ENCODE data around the gene EGR2. TPM values are rescaled to one million over a fixed set of nuclear protein-coding genes. Genes with fewer than 3 reads are reported as not detected.

The EGR2 gene
- total RNA-seq, 1 experiment from 2014 or later: 2.3 TPM

GRCh38 chr10:62812672-62813439 is 3.3 kb downstream of the EGR2 start:
- CTCF ChIA-PET: no interaction called here
- H3K4me1 ChIP-seq (ENCODE audit: control insufficient read depth in 1 of 2, insufficient read depth in 2 of 2, low read length in 2 of 2): peaks cover 4 to 19% of the 10 kb centered on the region in 2 experiments
- H3K4me2 ChIP-seq (ENCODE audit: low read length): no peak overlapping the region
- H3K9me3 ChIP-seq (ENCODE audit: control insufficient read depth in 1 of 2, insufficient read depth in 1 of 2, low read depth in 1 of 2, low read length in 2 of 2): no peaks in the 10 kb centered on the region
- POLR2A ChIA-PET: no interaction called here
- BruUV-seq (replicated peaks): no TSS peak
- H3K9ac ChIP-seq (ENCODE audit: low read length): no peak overlapping the region
- H3K36me3 ChIP-seq (ENCODE audit: control insufficient read depth in 1 of 2, insufficient read depth in 2 of 2, low read length in 2 of 2): no peaks in the 10 kb centered on the region; a peak in 1 of 4 replicates
- intact Hi-C loops (cut with micrococcal nuclease): no loop called here
- no peak overlapping the region for H2AFZ ChIP-seq (ENCODE audit: low read depth, low read length, poor library complexity, severe bottlenecking)
- TF ChIP-seq YY1 (IDR thresholded peaks at IDR 0.05; ENCODE audit: extremely low read depth, insufficient replicate concordance, low read depth, low read length): no peak
- no peak for TF ChIP-seq SIN3A (IDR thresholded peaks at IDR 0.05; ENCODE audit: low read depth)
- TF ChIP-seq RAD21 (IDR thresholded peaks at IDR 0.05; ENCODE audit: low read depth): no peak
- no peak for TF ChIP-seq SP1 (IDR thresholded peaks at IDR 0.05; ENCODE audit: low read depth)
- TF ChIP-seq MAX (IDR thresholded peaks at IDR 0.05): no peak
- no peak for TF ChIP-seq POLR2AphosphoS5 (IDR thresholded peaks at IDR 0.05; ENCODE audit: low read depth, low read length)
- no peak for TF ChIP-seq ATF3 (IDR thresholded peaks at IDR 0.05)
- no peak for TF ChIP-seq FOSL1 (IDR thresholded peaks at IDR 0.05; ENCODE audit: low read depth)
- TF ChIP-seq REST (IDR thresholded peaks at IDR 0.05; ENCODE audit: low read depth): no peak
- no peak for TF ChIP-seq ELF1 (IDR thresholded peaks at IDR 0.05; ENCODE audit: borderline replicate concordance, low read depth)
- TF ChIP-seq ZNF274 (IDR thresholded peaks at IDR 0.05; ENCODE audit: low read depth, low read length): no peak
- TF ChIP-seq JUND (IDR thresholded peaks at IDR 0.05): no peak
- no peak for TF ChIP-seq CTCF (IDR thresholded peaks at IDR 0.05 in 2 of 3, conservative IDR thresholded peaks at IDR 0.05 in 1 of 3; ENCODE audit: borderline replicate concordance in 1 of 3, insufficient read depth in 1 of 3, low read depth in 2 of 3, low read length in 2 of 3)
- TF ChIP-seq ZFX (IDR thresholded peaks at IDR 0.05): no peak
- no peak for TF ChIP-seq TCF7L2 (IDR thresholded peaks at IDR 0.05; ENCODE audit: borderline replicate concordance, extremely low read depth, insufficient read depth, insufficient read length)
- TF ChIP-seq SRF (IDR thresholded peaks at IDR 0.05; ENCODE audit: low read depth): no peak
- TF ChIP-seq EZH2phosphoT487 (IDR thresholded peaks at IDR 0.05; ENCODE audit: borderline replicate concordance): no peak
- no peak for TF ChIP-seq POLR2A (IDR thresholded peaks at IDR 0.05; ENCODE audit: borderline replicate concordance, extremely low read depth, insufficient read depth, insufficient read length)
- no peak overlapping the region for H3K27ac ChIP-seq (ENCODE audit: low read depth, low read length)
- H3K4me3 ChIP-seq (replicated peaks in 1 of 2; ENCODE audit: low read depth in 1 of 2, low read length in 2 of 2): no peak overlapping the region
- no peaks in the 10 kb centered on the region; the same call in 1 of the 2 replicates for H4K20me1 ChIP-seq (ENCODE audit: insufficient read depth)
- ATAC-seq: no peak
- no peak for DNase-seq (ENCODE audit: low read depth, low spot score)
- H3K27me3 ChIP-seq (ENCODE audit: insufficient read depth, low read length): no peaks in the 10 kb centered on the region
- no peaks in the 10 kb centered on the region for H3K9me2 ChIP-seq (ENCODE audit: insufficient read depth)
- RAD21 ChIA-PET (ENCODE audit: low non-redundant PET in 1 of 2, low total read pairs in 2 of 2, uncharacterized antibody in 2 of 2, unreplicated experiment in 2 of 2): no interaction called here
- H3K79me2 ChIP-seq (ENCODE audit: insufficient read depth, low read length): peaks cover 10% of the 10 kb centered on the region

Measured in HCT116 (cell line).